Breast epithelium (tissue), 4 donors: Measurements from ENCODE around the gene NMU. TPM values are rescaled to one million over a fixed set of nuclear protein-coding genes. Genes with fewer than 3 reads are reported as not detected.

Source experiments
- DNase-seq, 2 donors: peaks; one replicate each; pipeline ENCODE4 v3.0.0-alpha.2; 2019; ENCODE audit warnings: low spot score in 2 of 2
- H3K27ac ChIP-seq, 2 donors: fragments of 200-600 bp; sonication (generic) in 1 of 2; one replicate each; pipeline ENCODE4 v1.5.1; 2016 to 2019; ENCODE audit warnings: mild to moderate bottlenecking in 1 of 2
- H3K27me3 ChIP-seq, 2 donors: fragments of 200-600 bp; sonication (generic) in 1 of 2; one replicate each; pipeline versions ENCODE4 v1.5.1 to v1.6.0; 2017 to 2019; ENCODE audit warnings: control low read depth in 1 of 2, mild to moderate bottlenecking in 1 of 2
- H3K36me3 ChIP-seq: fragments of 200-600 bp; one replicate; pipeline ENCODE4 v1.5.1; 2019
- H3K4me1 ChIP-seq, 2 donors: fragments of 200-600 bp; sonication (generic); one replicate each; pipeline ENCODE4 v1.5.1; 2016 to 2019; ENCODE audit warnings: control low read depth in 1 of 2
- H3K4me3 ChIP-seq, 3 donors: fragments of 200-600 bp; sonication (generic); 1 replicate in 2 of 3; 2 replicates in 1 of 3; pipeline ENCODE4 v1.5.1; 2016 to 2019; ENCODE audit warnings: mild to moderate bottlenecking in 3 of 3, moderate library complexity in 2 of 3
- H3K9me3 ChIP-seq, 2 donors: fragments of 200-600 bp; sonication (generic) in 1 of 2; one replicate each; pipeline ENCODE4 v1.5.1; 2016 to 2019; ENCODE audit warnings: control low read depth in 1 of 2
- POLR2A ChIP-seq: fragments of 450-650 bp; IDR thresholded peaks from one replicate; pipeline ENCODE4 v1.6.1; 2016; ENCODE audit warnings: antibody characterized with exemption, mild to moderate bottlenecking, moderate library complexity
- POLR2AphosphoS5 ChIP-seq, 3 donors: sonication (generic); formaldehyde crosslinking; IDR thresholded peaks; one replicate each; pipeline ENCODE4 v1.6.1; 2017; ENCODE audit warnings: antibody characterized with exemption in 3 of 3
- intact Hi-C: fragments of 100-400 bp; cut with DNase I; formaldehyde crosslinking; loops from one replicate; pipeline ENCODE4 v1.15.1; 2023; ENCODE audit warnings: low total_unique reads
- total RNA-seq, 3 donors: library from RNA; depleted of rRNA; stranded (reverse); fragments of >200 nt; gene quantifications; one replicate each; pipeline ENCODE4 v1.1.0, GENCODE V29; 2016
- TF ChIP-seq, protein P1 (sequence below), 3 donors: fragments of 450-650 bp; IDR thresholded peaks; one replicate each; pipeline ENCODE4 v1.5.1; 2016 to 2017; ENCODE audit warnings: antibody characterized with exemption in 3 of 3, mild to moderate bottlenecking in 3 of 3, moderate library complexity in 3 of 3

NMU gene
- total RNA-seq, 3 donors from 2014 or later: not detected

- intact Hi-C loops: no loop called here
- Histone ChIP-seq H3K4me3 (no peak overlapping the region), H3K27ac (no peak overlapping the region), H3K36me3 (no peaks in the 10 kb centered on the region), H3K4me1 (no peaks in the 10 kb centered on the region), H3K9me3 (no peaks in the 10 kb centered on the region), H3K27me3 (no peaks in the 10 kb centered on the region)
- DNase-seq: no peak
- TF ChIP-seq, protein P1, sequence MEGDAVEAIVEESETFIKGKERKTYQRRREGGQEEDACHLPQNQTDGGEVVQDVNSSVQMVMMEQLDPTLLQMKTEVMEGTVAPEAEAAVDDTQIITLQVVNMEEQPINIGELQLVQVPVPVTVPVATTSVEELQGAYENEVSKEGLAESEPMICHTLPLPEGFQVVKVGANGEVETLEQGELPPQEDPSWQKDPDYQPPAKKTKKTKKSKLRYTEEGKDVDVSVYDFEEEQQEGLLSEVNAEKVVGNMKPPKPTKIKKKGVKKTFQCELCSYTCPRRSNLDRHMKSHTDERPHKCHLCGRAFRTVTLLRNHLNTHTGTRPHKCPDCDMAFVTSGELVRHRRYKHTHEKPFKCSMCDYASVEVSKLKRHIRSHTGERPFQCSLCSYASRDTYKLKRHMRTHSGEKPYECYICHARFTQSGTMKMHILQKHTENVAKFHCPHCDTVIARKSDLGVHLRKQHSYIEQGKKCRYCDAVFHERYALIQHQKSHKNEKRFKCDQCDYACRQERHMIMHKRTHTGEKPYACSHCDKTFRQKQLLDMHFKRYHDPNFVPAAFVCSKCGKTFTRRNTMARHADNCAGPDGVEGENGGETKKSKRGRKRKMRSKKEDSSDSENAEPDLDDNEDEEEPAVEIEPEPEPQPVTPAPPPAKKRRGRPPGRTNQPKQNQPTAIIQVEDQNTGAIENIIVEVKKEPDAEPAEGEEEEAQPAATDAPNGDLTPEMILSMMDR (IDR thresholded peaks at IDR 0.05): no peak
- TF ChIP-seq POLR2A (no peak), POLR2AphosphoS5 (IDR thresholded peaks at IDR 0.05) (no peak)
These were observed 14.4 kb upstream of the NMU start for GRCh38 chr4:55650483-55650882.

DNA sequence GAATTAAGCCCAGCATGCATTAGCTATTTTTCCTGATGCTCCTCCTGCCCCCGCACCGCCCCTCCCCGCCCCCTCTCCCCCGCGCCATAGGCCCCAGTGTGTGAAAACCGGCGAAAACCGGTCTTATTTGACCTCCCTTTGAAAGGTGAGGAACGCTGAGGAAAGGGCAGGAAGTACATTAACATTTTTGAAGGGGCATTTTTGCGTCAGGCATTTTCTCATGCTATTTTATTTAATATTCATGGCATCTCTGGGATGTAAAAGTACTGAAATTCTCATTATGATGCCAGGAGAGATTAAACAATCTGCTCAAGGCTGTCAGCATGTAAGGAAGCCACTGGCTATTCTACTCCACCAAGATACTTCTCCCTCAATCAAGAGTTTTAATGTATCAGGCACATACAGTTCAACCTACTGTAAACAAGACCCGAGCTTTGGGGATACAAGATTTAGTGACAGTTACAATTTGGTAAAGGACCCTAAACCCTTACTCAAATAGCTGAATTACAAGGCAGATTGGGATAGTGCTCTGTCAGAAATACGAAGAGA lies 1.2 kb upstream of the NMU start:
- Histone ChIP-seq H3K27me3 (peaks cover 0 to 36% of the 10 kb centered on the region in 2 donors), H3K27ac (no peak overlapping the region), H3K9me3 (no peaks in the 10 kb centered on the region), H3K4me3 (no peak overlapping the region), H3K4me1 (peaks cover 0 to 8% of the 10 kb centered on the region in 2 donors), H3K36me3 (no peaks in the 10 kb centered on the region)
- intact Hi-C loops: loop anchor here (5.0 kb wide), 1 partner anchor 195 kb away; no protein-coding TSS in a partner anchor
- no peak for DNase-seq
- TF ChIP-seq, protein P1 (IDR thresholded peaks at IDR 0.05): no peak
- TF ChIP-seq POLR2AphosphoS5 (IDR thresholded peaks at IDR 0.05) (no peak), POLR2A (no peak)

DNA sequence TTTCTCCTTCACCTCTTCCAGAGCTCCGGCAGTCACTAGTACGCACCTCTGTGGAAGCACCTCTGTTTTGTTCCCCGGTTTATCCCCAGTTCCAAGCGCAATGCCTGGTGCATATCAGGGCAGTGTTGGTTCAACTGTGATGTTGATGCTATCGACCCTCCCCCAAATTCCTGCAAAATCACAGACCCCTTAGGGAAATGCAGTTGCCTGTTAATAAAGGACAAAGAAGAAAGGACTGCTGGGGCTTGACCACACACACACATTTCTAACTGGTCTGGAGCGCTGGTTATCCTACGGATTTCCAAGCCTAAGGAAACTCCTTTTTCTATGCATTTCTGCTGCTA lies 530 bp upstream of the NMU start:
- Histone ChIP-seq H3K27me3 (peaks cover 0 to 36% of the 10 kb centered on the region in 2 donors), H3K27ac (no peak overlapping the region)

GRCh38 chr4:55635282-55635681 lies 816 bp downstream of the NMU start:
- Histone ChIP-seq H3K4me3 (peak overlapping the region in 2 of 3 donors; percentile 49 to 59), H3K36me3 (no peaks in the 10 kb centered on the region), H3K4me1 (peaks cover 0 to 8% of the 10 kb centered on the region in 2 donors), H3K9me3 (no peaks in the 10 kb centered on the region), H3K27ac (no peak overlapping the region), H3K27me3 (peaks cover 0 to 36% of the 10 kb centered on the region in 2 donors)
- DNase-seq: no peak
- intact Hi-C loops: loop anchor here (5.0 kb wide), 1 partner anchor 193 kb away; no protein-coding TSS in a partner anchor
- no peak for TF ChIP-seq POLR2A
- no peak for TF ChIP-seq POLR2AphosphoS5 (IDR thresholded peaks at IDR 0.05)
- TF ChIP-seq, protein P1 (IDR thresholded peaks at IDR 0.05): no peak

More for the DNA sequence above, 530 bp upstream of the NMU start:
- H3K4me1 ChIP-seq: peaks cover 0 to 8% of the 10 kb centered on the region in 2 donors
- H3K9me3 ChIP-seq: no peaks in the 10 kb centered on the region
- H3K36me3 ChIP-seq: no peaks in the 10 kb centered on the region
- intact Hi-C loops: loop anchor here (5.0 kb wide), 1 partner anchor 194 kb away; no protein-coding TSS in a partner anchor
- peak overlapping the region in 2 of 3 donors; percentile 49 to 59 for H3K4me3 ChIP-seq
- DNase-seq: no peak
- no peak for TF ChIP-seq POLR2A
- TF ChIP-seq POLR2AphosphoS5 (IDR thresholded peaks at IDR 0.05): no peak
- TF ChIP-seq, protein P1 (IDR thresholded peaks at IDR 0.05): no peak

DNA sequence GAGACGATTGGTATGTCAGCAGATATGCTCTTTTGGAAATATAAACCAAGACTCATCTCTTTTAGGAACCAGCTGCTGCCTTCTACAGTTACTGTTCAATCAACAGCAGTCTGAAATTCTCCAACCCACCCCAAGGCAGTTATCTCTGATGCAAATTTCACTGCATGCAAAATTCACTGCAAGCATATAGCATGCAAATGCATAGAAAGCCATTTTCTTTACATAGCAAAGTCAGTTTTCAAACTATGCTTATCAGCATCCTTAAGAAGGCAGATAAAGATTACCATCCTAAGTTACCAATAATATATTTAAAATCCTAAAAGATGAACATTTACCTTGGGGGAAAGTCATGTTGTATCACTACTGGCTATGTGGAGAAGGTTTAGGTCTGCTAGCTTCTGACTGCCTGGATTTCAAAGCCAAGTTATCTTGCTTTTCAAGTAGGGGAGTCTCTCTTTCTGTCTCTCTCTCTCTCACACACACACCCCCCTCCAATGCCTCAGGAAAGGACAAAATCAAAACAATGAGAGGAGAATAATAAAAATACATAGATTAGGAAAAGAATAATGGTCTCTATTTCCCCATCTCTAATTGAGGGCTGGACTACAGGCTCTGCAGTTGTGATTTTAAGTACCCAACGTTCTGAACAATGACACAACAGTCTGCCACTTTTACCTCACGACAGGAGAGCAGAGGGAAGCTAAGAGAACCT lies 1.5 kb downstream of the NMU start:
- TF ChIP-seq, protein P1 (IDR thresholded peaks at IDR 0.05): no peak
- TF ChIP-seq POLR2AphosphoS5 (IDR thresholded peaks at IDR 0.05) (no peak), POLR2A (no peak)
- H3K36me3 ChIP-seq: no peaks in the 10 kb centered on the region
- H3K27ac ChIP-seq: no peak overlapping the region
- no peaks in the 10 kb centered on the region for H3K9me3 ChIP-seq
- no peak for DNase-seq
- H3K4me1 ChIP-seq: peaks cover 0 to 8% of the 10 kb centered on the region in 2 donors
- intact Hi-C loops: loop anchor here (5.0 kb wide), 1 partner anchor 192 kb away; no protein-coding TSS in a partner anchor
- H3K4me3 ChIP-seq: no peak overlapping the region
- H3K27me3 ChIP-seq: peaks cover 0 to 36% of the 10 kb centered on the region in 2 donors
